Measurements from ENCODE around the gene ASTN2. TPM values are rescaled to one million over a fixed set of nuclear protein-coding genes. Genes with fewer than 3 reads are reported as not detected.

Gene ASTN2
- total and polyA plus RNA-seq, 3 donors from 2014 or later = 55.7 to 157 (median 117) TPM

DNA sequence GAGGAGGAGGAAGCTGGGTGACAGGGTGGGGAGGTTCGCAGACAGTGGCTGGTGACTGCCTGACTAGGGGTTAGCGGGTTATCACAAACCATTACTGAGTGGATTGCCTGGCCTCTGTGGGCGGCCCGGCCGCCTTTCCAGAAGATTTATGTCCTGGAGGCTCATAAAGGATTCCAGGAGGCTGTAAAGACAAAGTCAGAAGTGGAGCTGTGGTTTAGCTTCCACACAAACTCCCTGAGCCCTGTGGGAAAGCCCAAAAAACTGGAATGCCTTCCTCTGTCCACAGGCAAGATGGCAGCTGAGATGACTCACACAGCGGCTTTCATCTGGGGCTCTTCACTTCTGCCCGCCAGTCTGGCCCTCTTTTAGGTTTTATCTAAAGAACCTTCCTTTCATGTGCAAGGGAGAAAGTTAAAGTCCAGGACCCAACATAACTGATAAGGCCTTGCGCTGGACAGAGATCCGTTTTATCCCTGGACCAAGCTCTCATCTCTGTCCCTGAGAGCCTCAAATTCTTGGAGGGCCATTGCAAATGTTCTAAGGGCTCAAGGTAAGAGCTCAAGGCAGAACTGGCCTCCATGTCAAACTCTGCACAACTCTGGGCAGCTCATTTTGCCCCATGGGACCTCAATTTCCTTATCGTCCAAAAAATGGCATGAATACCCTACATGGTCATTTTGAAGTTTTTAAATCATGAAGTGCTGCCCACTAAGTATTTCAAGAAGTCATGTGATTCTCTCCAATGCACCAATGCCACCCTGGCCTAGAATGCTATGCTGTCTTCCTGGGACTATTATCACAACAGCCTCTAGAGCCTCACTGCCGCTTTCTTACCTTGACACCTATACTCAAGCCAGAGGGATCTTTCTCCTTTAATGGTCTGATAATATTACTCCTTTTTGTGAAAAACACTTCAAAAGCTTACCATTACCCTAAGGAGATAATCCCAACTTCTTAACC is 977.2 kb downstream of the ASTN2 start:
- no peak for DNase-seq
- H3K27me3 ChIP-seq = no peaks in the 10 kb centered on the region
- WGBS, 2 donors = 81 to 90% methylated on average over 10 to 11 of the region's 11 CpGs
- intact Hi-C loops (cut with DNase I; ENCODE audit: low total_unique reads) = no loop called here
- H3K9me3 ChIP-seq = no peaks in the 10 kb centered on the region
- TF ChIP-seq, protein P1, sequence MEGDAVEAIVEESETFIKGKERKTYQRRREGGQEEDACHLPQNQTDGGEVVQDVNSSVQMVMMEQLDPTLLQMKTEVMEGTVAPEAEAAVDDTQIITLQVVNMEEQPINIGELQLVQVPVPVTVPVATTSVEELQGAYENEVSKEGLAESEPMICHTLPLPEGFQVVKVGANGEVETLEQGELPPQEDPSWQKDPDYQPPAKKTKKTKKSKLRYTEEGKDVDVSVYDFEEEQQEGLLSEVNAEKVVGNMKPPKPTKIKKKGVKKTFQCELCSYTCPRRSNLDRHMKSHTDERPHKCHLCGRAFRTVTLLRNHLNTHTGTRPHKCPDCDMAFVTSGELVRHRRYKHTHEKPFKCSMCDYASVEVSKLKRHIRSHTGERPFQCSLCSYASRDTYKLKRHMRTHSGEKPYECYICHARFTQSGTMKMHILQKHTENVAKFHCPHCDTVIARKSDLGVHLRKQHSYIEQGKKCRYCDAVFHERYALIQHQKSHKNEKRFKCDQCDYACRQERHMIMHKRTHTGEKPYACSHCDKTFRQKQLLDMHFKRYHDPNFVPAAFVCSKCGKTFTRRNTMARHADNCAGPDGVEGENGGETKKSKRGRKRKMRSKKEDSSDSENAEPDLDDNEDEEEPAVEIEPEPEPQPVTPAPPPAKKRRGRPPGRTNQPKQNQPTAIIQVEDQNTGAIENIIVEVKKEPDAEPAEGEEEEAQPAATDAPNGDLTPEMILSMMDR (IDR thresholded peaks at IDR 0.05) = no peak
- no peak for TF ChIP-seq POLR2A (IDR thresholded peaks at IDR 0.05)
- H3K27ac ChIP-seq = no peak overlapping the region
- no peaks in the 10 kb centered on the region for H3K36me3 ChIP-seq (ENCODE audit: low read depth, missing control alignments)
- H3K4me1 ChIP-seq = peaks cover 6% of the 10 kb centered on the region
- H3K4me3 ChIP-seq = no peak overlapping the region

DNA sequence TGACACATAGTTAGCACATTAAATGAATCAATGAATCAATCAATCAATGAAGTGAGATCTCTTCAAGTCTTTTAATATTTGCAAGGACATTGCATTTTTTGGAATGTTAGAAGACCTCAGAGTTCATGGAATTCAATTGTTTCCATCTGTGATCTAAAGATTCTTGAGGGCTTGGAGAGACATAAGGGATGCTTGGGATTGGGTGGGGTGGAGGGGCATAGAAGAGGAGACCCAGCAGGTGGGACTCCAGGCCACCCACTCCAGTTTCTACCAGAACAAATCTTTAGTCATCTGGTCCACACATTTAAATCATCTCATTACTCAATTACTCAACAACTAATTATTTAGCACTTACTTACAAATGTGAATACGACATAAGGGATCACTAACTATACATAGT is 978.7 kb downstream of the ASTN2 start:
- Histone ChIP-seq H3K36me3 (ENCODE audit: low read depth, missing control alignments) (no peaks in the 10 kb centered on the region), H3K4me3 (no peak overlapping the region), H3K9me3 (no peaks in the 10 kb centered on the region), H3K27ac (no peak overlapping the region), H3K27me3 (no peaks in the 10 kb centered on the region), H3K4me1 (peaks cover 6% of the 10 kb centered on the region)
- TF ChIP-seq, protein P1 (IDR thresholded peaks at IDR 0.05) = no peak
- TF ChIP-seq POLR2A (IDR thresholded peaks at IDR 0.05) = no peak
- 86 to 93% methylated on average over 1 of the region's 1 CpG for WGBS, 2 donors
- no peak for DNase-seq
- intact Hi-C loops (cut with DNase I; ENCODE audit: low total_unique reads) = no loop called here

DNA sequence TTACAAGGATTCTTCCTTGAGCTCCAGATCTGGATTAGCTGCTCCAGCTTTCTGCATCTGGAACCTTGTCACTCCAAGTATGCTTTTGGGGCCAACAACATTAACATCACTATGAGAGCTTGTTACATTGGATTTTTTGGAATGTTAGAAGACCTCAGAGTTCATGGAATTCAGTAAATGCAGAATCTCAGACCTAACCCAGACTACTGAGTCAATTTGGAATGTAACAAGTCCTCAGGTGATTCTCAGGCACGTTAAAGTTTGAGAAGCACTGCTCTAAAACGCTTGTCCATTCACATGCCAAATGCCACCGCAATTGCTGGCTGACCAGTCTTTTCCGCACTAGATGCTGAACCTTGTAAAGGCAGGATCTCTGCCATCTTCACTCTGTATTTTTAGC is 979.2 kb downstream of the ASTN2 start:
- WGBS, 2 donors = 64 to 88% methylated on average over 3 to 4 of the region's 4 CpGs
- DNase-seq = no peak
- Histone ChIP-seq H3K36me3 (ENCODE audit: low read depth, missing control alignments) (no peaks in the 10 kb centered on the region), H3K27ac (peak overlapping the region in 1 of 2 donors; percentile 44), H3K27me3 (no peaks in the 10 kb centered on the region), H3K9me3 (no peaks in the 10 kb centered on the region), H3K4me3 (no peak overlapping the region), H3K4me1 (peaks cover 6% of the 10 kb centered on the region)
- no peak for TF ChIP-seq POLR2A (IDR thresholded peaks at IDR 0.05)
- TF ChIP-seq, protein P1 (IDR thresholded peaks at IDR 0.05) = no peak
- intact Hi-C loops (cut with DNase I; ENCODE audit: low total_unique reads) = no loop called here

DNA sequence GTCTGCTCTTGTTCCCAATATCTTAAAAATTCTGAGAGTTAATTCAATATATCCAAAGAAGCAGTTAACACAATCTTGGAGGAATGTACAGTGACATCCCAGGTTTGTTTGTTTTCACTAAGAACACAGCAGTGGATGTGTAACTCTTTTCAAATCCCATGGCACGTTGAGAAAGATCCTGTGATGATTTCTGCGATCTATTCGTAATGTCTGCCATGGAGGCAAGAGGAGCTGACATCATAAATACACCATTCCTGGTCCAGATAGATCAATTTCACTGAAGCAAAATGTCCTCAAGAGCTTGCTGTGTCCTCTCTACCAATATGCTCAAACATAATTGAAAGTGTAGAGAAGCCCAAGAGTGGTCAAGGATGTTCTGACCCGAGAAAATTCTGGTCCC is 980.5 kb downstream of the ASTN2 start:
- Histone ChIP-seq H3K36me3 (ENCODE audit: low read depth, missing control alignments) (no peaks in the 10 kb centered on the region), H3K27me3 (no peaks in the 10 kb centered on the region), H3K27ac (peak overlapping the region in 1 of 2 donors; percentile 44), H3K4me1 (peaks cover 6% of the 10 kb centered on the region), H3K9me3 (no peaks in the 10 kb centered on the region), H3K4me3 (no peak overlapping the region)
- WGBS, 2 donors = 71 to 72% methylated on average over 4 of the region's 4 CpGs
- no peak for TF ChIP-seq POLR2A (IDR thresholded peaks at IDR 0.05)
- TF ChIP-seq, protein P1 (IDR thresholded peaks at IDR 0.05) = no peak
- intact Hi-C loops (cut with DNase I; ENCODE audit: low total_unique reads) = no loop called here
- DNase-seq = no peak

Measured in testis (tissue), 3 donors.